ENCODE measurements around the gene MTRF1.

GRCh38 chr13:41273831-41274441, 10.6 kb upstream of the MTRF1 start:
- TF ChIP-seq CTCF (IDR thresholded peaks at IDR 0.05; ENCODE audit: low read length), result no peak
- no peak for TF ChIP-seq EZH2 (IDR thresholded peaks at IDR 0.05; ENCODE audit: borderline replicate concordance, low read length)

Data from OCI-LY1 (cell line).